DOHH2 (cell line): ENCODE results near the gene ZNF536.

Experiments used
- H3F3A ChIP-seq: fragments of 200-600 bp; sonication (generic), shearing (Covaris generic); 2 replicates; pipeline ENCODE4 v1.6.0; 2016; ENCODE audit warnings: antibody characterized with exemption, mild to moderate bottlenecking; ENCODE audit not compliant: control insufficient read depth, insufficient read depth
- H3K27ac ChIP-seq: fragments of 200-600 bp; sonication (generic); 2 replicates; pipeline ENCODE4 v1.5.1; 2014; ENCODE audit warnings: low read depth, mild to moderate bottlenecking, low read length, moderate library complexity
- H3K27me3 ChIP-seq: fragments of 200-600 bp; sonication (generic); 2 replicates; pipeline ENCODE4 v1.6.1; 2014; ENCODE audit warnings: mild to moderate bottlenecking, low read length, mixed read lengths; ENCODE audit not compliant: control insufficient read depth
- H3K36me3 ChIP-seq: fragments of 200-600 bp; sonication (generic); 2 replicates; pipeline ENCODE4 v1.6.1; 2014; ENCODE audit warnings: mild to moderate bottlenecking, low read length, moderate library complexity, mixed read lengths; ENCODE audit not compliant: control insufficient read depth
- H3K4me1 ChIP-seq: fragments of 200-600 bp; sonication (generic); 2 replicates; pipeline ENCODE4 v1.6.1; 2014; ENCODE audit warnings: mild to moderate bottlenecking, low read length, mixed read lengths; ENCODE audit not compliant: control insufficient read depth
- H3K4me2 ChIP-seq: fragments of 200-600 bp; sonication (generic); 2 replicates; pipeline ENCODE4 v1.6.0; 2014; ENCODE audit warnings: mild to moderate bottlenecking, low read length, moderate library complexity
- H3K4me3 ChIP-seq: fragments of 200-600 bp; sonication (generic); 2 replicates; pipeline ENCODE4 v1.5.1; 2014; ENCODE audit warnings: mild to moderate bottlenecking, low read length, mixed read lengths
- H3K79me2 ChIP-seq: fragments of 200-600 bp; sonication (generic); 2 replicates; pipeline ENCODE4 v1.6.1; 2014; ENCODE audit warnings: mild to moderate bottlenecking, low read length, mixed read lengths; ENCODE audit not compliant: control insufficient read depth
- H3K9me2 ChIP-seq: fragments of 200-600 bp; sonication (generic); replicated peaks from 2 replicates; pipeline ENCODE4 v1.6.1; 2014; ENCODE audit warnings: mild to moderate bottlenecking, low read length, mixed read lengths; ENCODE audit not compliant: control insufficient read depth
- H3K9me3 ChIP-seq: fragments of 200-600 bp; sonication (generic); 2 replicates; pipeline ENCODE4 v1.6.1; 2014; ENCODE audit warnings: antibody characterized with exemption, low read length, mixed read lengths; ENCODE audit not compliant: control insufficient read depth, insufficient read depth
- H4K20me1 ChIP-seq: fragments of 200-600 bp; sonication (generic); 2 replicates; pipeline ENCODE4 v1.6.0; 2014; ENCODE audit warnings: low read depth, mild to moderate bottlenecking, antibody characterized with exemption, low read length, moderate library complexity; ENCODE audit not compliant: control insufficient read depth, insufficient read depth
- EZH2phosphoT487 ChIP-seq: fragments of 200-600 bp; sonication (generic); IDR thresholded peaks from 2 replicates; pipeline ENCODE4 v1.6.1; 2017; ENCODE audit warnings: borderline replicate concordance, mild to moderate bottlenecking, antibody characterized with exemption, low read length, moderate library complexity, mixed read lengths
- TF ChIP-seq, protein P1 (sequence below): fragments of 200-600 bp; sonication (generic); IDR thresholded peaks from one replicate; pipeline ENCODE4 v1.5.1; 2014; ENCODE audit warnings: antibody characterized with exemption, mild to moderate bottlenecking, low read depth, low read length; ENCODE audit not compliant: poor library complexity, severe bottlenecking

Gene ZNF536

DNA sequence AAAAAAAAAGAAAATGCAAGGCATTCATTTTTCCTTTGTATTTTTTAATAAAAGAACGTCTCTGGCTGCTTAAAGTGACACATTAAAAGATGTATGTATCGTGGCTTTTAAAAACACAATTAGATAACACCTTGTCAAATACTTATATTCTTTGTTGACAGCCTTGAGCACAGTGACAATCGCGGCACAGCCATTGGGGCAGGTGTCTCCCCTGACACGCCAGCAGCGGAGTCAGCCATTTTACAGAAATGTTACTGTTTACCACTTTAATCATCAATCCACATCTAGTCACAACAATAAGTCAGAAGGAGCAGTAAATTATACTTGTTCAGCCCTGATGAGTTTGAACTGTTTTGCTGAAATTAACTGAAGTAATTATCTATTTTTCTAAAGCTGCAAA, 224.1 kb downstream of the ZNF536 start:
- no peaks in the 10 kb centered on the region for H3K27me3 ChIP-seq
- no peaks in the 10 kb centered on the region for H3K79me2 ChIP-seq
- H3K4me2 ChIP-seq, result no peak overlapping the region
- H3K36me3 ChIP-seq, result no peaks in the 10 kb centered on the region
- H3F3A ChIP-seq, result no peaks in the 10 kb centered on the region
- no peaks in the 10 kb centered on the region for H3K9me2 ChIP-seq
- no peak overlapping the region for H3K4me3 ChIP-seq
- TF ChIP-seq EZH2phosphoT487, result no peak
- TF ChIP-seq, protein P1, sequence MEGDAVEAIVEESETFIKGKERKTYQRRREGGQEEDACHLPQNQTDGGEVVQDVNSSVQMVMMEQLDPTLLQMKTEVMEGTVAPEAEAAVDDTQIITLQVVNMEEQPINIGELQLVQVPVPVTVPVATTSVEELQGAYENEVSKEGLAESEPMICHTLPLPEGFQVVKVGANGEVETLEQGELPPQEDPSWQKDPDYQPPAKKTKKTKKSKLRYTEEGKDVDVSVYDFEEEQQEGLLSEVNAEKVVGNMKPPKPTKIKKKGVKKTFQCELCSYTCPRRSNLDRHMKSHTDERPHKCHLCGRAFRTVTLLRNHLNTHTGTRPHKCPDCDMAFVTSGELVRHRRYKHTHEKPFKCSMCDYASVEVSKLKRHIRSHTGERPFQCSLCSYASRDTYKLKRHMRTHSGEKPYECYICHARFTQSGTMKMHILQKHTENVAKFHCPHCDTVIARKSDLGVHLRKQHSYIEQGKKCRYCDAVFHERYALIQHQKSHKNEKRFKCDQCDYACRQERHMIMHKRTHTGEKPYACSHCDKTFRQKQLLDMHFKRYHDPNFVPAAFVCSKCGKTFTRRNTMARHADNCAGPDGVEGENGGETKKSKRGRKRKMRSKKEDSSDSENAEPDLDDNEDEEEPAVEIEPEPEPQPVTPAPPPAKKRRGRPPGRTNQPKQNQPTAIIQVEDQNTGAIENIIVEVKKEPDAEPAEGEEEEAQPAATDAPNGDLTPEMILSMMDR, result no peak
- H3K27ac ChIP-seq, result no peak overlapping the region
- no peaks in the 10 kb centered on the region for H4K20me1 ChIP-seq
- H3K4me1 ChIP-seq, result no peaks in the 10 kb centered on the region
- H3K9me3 ChIP-seq, result no peaks in the 10 kb centered on the region

DNA sequence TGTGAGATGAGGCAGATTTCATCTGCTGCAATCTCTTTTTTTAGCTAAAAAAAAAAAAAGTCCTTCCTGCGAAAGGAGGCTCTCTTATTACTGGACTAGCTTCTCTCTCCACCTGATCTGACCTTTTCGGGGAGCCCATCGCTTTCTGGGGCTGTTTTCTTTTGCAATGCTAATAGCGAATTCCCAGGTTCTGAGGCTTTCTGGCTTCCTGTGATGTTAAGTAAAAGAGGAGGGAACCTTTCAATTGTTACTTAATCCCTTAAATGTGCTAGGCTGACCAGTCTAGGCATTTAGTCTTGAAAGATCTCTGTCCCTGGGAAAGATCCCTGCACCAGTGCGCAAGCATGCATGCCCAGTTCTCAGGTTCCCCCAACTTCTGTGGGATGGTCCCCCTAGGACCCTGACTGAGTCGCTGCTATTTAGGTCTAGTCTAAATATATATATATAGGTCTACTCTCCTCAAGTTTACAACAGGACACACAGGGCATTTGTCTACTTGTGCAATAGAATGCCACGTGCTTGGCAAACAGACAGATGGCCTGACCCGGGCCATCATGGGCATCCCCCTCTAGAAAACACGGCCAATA, 224.7 kb downstream of the ZNF536 start:
- Histone ChIP-seq H3K4me1 (no peaks in the 10 kb centered on the region), H3K79me2 (no peaks in the 10 kb centered on the region), H3K27me3 (no peaks in the 10 kb centered on the region), H3K9me2 (no peaks in the 10 kb centered on the region), H3K9me3 (no peaks in the 10 kb centered on the region), H3K36me3 (no peaks in the 10 kb centered on the region), H3K4me3 (no peak overlapping the region), H3K4me2 (no peak overlapping the region), H3F3A (no peaks in the 10 kb centered on the region), H4K20me1 (no peaks in the 10 kb centered on the region), H3K27ac (no peak overlapping the region)
- TF ChIP-seq, protein P1, result no peak
- TF ChIP-seq EZH2phosphoT487, result no peak

DNA sequence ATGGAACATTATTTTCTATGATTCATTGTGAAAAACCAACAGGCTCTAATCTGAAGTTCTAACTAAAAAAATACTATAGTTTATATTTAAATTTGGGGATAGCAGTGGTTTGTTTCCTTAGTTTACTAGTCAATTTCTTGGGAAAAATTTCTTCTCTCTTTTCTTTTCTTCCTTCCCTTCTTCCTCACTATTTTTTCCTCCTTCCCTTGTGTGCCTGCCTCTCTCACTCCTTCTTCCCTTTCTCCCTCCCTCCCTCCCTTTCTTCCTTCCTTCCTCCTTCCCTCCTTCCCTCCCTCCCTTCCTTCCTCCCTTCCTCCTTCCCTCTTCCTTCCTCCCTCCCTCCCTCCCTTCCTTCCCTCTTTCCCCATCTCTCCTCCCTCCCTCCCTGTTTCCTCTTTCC, 226.5 kb downstream of the ZNF536 start:
- Histone ChIP-seq H3K4me1 (no peaks in the 10 kb centered on the region), H3K79me2 (no peaks in the 10 kb centered on the region), H3K9me3 (no peaks in the 10 kb centered on the region), H3F3A (no peaks in the 10 kb centered on the region), H4K20me1 (no peaks in the 10 kb centered on the region), H3K9me2 (no peaks in the 10 kb centered on the region), H3K27me3 (no peaks in the 10 kb centered on the region), H3K4me3 (no peak overlapping the region), H3K4me2 (no peak overlapping the region), H3K27ac (no peak overlapping the region), H3K36me3 (no peaks in the 10 kb centered on the region)
- TF ChIP-seq, protein P1, result no peak
- TF ChIP-seq EZH2phosphoT487, result no peak
